Cerebellar nuclear complex (tissue), 1 donor: ENCODE measurements around the gene LIPT1.
"Not testable (repeated sequence)": the region's sequence is repeated elsewhere in the genome, so short reads cannot be mapped to it uniquely, and the experiment has no call there.

Experiments used
- DNase-seq, 2 experiments: peaks; one replicate each; lab custom pipeline; 2025; lab: John Stamatoyannopoulos, UW

The LIPT1 gene

GRCh38 chr2:99154643-99155536 is at the start of gene LIPT1, which contains the start of gene TSGA10:
TSS of gene LIPT1 (plus strand) at chr2:99154967. CDS start at chr2:99161958, 6,991 bp downstream.
TSS of gene TSGA10 (minus strand) at chr2:99154942. CDS start at chr2:99109439, 45,503 bp downstream.
- DNase-seq, result peak; percentile 15 to 61

- DNase-seq, result no peak
These were observed 47.9 kb upstream of the LIPT1 start for GRCh38 chr2:99106913-99107312.

- DNase-seq, result no peak
These were observed 43.5 kb upstream of the LIPT1 start for GRCh38 chr2:99111236-99111635.

DNA sequence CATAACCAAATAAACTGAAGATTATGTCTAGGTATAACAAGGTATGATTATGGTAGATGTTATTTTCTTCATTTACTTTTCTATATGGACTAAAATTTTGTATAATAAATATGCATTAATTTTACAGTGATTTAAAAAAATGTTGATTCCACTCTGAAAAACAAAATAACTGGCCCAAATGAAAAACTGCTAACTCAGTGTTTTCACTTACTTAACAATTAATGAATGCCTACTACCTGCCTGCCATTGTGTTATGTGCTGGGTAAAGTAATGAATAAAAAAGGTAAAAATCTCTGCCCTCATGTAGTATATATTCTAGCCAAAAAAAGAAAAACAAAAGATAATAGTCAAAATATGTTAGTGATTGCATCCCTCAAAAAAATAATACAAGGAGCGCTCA is 42.8 kb upstream of the LIPT1 start:
- no peak for DNase-seq

DNA sequence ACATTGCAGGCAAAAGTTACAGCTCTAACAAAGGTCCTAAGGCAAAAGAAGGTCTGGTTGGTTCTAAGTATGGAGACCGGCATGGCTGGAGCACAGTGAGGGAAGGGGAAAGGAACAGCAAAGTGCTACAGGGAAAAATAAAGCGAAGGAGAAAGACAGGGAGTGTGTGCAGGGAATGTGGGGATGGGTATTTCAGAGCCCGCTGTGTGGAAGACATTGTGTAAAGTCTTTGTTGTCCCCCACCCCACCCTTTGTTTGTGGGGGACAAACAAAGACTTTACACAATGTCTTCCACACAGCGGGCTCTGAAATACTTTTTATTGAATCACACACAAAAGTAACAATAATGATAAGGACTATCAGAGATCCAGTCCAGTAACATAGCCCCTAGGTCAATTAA is 42.1 kb upstream of the LIPT1 start:
- DNase-seq, result no peak

- no peak for DNase-seq
These were observed 26.8 kb upstream of the LIPT1 start for GRCh38 chr2:99127981-99128380.

DNA sequence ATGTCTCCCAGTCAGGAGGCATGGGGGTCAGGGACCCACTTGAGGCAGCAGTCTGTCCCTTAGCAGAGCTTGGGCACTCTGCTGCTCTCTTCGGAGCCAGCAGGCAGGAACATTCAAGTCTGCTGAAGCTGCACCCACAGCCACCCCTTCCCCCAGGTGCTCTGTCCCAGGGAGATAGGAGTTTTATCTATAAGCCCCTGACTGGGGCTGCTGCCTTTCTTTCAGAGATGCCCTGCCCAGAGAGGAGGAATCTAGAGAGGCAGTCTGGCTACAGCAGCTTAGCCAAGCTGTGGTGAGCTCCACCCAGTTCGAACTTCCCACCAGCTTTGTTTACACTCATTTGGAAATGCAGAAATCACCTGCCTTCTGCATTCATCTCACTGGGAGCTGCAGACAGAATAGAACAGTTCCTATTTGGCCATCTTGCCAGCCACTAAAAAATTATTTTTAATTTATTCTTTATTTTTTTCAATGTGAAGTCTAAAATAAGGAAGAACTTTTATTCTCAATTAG is 19.7 kb upstream of the LIPT1 start:
- not testable (repeated sequence) for DNase-seq

DNA sequence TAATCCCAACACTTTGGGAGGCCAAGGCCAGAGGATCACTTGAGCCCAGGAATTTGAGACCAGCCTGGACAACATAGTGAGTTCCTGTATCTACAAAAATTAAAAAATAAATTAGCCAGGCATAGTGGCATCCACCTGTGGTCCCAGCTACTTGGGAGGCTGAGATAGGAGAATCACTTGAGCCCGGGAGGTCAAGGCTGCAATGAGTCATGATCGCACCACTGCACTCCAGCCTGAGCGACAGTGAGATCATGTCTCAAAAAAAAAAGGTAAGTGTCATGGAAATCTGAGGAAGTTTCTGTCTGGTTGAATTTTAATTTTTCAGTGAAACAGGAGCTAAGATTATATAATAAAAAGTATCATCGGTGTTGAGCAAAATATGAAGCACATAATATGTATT is 15.8 kb upstream of the LIPT1 start:
- no peak for DNase-seq

GRCh38 chr2:99140056-99140859 is 14.5 kb upstream of the LIPT1 start:
- no peak for DNase-seq

GRCh38 chr2:99140860-99141109 is 14.0 kb upstream of the LIPT1 start:
- no peak for DNase-seq

- peak; percentile 84 to 95 for DNase-seq
These were observed 13.4 kb upstream of the LIPT1 start, which contains the start of gene C2orf15 for GRCh38 chr2:99141110-99142108. TSS of gene C2orf15 (plus strand) at chr2:99141707. CDS start at chr2:99150559, 8,852 bp downstream.

GRCh38 chr2:99150706-99151105 is 4.1 kb upstream of the LIPT1 start:
- DNase-seq, result no peak

DNA sequence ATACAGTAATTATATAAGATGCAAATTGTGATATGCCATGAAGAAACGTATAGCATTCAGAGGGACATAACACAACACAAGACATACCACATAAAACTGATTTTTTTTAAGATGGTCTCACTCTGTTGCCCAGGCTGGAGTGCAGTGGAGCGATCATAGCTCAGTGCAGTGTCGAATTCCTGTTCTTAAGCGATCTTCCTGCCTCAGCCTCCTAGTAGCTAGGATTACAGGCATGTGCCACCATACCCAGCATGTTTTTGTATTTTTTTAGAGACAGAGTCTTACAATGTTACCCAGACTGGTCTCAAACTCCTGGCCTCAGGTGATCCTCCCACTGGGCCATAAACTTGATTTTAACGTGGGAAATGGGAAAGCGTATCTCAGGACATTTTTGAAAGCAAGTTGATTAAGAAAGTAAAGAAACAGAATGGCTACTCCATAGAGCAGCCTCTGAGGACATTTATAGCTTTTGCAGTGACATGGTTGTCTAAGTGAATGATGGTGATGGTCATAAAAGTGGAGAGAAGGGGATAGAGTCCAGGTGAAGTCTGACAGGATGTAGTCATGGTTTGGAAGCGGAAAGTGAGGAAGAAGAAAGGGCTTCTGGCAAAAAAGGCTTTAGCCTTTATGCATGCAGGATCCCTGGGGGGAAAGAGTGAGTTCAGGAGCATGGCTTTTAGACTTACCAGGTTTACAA is 2.4 kb upstream of the LIPT1 start:
- DNase-seq, result no peak

- DNase-seq, result peak in 1 of 2 experiments; percentile 23
These were observed 704 bp upstream of the LIPT1 start for GRCh38 chr2:99153921-99154604.

GRCh38 chr2:99156891-99157290 is 2.1 kb downstream of the LIPT1 start:
- no peak for DNase-seq

DNA sequence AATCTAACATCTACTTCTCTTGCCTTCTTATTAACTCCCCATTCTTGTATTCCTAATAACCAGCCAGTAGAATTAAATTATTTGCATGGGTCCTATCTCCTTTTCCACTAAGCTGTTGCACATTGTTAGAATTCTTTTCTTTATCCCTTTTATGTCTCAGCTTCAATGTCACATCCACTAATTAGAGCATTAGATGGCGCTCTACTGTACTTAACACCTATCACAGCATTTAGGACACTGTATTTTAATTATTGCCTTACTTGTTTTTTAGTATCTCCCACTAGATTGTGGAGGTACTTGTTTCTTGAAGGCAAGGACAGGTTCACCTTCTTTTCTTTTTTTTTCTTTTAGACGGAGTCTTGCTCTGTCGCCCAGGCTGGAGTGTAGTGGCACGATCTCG is 3.8 kb downstream of the LIPT1 start:
- DNase-seq, result no peak

GRCh38 chr2:99159594-99159993 is 4.8 kb downstream of the LIPT1 start:
- DNase-seq, result no peak

DNA sequence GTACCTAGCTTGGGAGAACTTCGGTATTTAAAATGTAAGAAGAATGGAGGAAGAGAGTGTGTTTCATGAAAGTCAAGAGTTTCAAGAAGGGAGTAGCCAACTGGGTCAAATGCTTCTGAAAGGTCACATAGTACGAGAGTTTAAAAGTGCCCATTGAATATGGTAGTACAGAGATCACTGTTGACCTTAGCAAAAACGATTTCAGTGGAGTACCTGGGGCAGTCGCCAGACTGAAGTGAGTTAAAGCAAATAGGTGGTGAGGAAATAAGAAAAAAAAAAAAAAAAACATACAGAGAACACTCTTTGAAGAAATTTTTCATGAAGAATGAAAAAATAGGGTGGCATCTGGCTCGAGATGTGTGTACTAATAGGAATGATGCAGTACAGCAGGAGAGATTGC is 11.5 kb downstream of the LIPT1 start:
- no peak for DNase-seq

DNA sequence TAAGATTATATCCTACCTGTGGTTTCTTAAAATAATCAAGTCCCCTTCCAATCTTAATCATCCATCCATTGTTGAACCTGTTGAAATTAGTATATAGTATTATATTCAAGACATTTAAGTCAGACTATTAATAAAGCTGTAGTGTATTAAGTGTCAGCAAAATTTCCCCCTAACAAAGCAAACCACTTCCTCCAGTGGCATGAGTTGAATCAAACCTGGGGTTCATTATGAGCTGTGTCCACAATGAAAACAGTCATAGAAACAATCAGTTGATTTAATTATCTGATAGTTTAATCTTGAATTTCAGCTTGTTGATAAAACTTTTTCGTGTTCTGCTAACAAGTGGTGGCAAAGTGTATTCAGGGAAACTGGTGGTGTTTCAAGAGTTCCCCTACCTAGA is 14.8 kb downstream of the LIPT1 start:
- DNase-seq, result no peak

DNA sequence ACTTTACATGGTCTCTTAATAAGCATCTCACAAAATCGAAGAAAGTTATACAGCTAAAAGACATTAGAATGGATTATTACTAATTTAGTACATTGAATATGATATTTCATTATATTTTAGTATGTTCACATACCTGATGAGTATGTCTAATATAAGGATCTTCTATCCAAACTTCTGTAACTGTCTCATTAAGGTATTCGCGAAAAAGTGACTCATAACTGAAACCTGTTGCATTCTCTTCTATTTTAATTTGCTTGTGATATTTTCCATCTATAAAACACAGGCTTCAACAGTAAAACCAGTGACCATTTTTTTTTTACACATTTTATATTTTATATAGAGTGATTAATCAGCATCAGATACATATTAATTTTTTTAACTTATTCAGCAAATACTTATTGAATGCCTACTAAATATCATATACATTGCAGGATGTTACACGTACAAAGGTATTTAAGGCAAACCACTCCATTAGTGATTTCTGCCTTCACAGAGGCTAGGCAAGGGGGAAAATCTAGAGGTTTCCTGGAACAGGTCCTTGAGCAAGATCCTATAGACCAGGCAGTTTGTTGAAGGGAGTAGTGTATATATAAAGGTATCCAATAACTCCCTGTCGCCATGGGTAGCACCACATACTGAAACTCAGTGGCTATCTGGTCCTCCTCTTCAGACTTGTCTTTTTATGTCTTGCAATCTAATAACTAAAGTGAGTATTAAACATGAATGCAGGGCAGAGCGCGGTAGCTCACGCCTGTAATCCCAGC is 16.8 kb downstream of the LIPT1 start:
- DNase-seq, result no peak
